ENCODE data around the gene PCIF1. TPM values are rescaled to one million over a fixed set of nuclear protein-coding genes. Genes with fewer than 3 reads are reported as not detected.
A peak's percentile ranks its signal among the peaks of the same experiment; 100 is the strongest.

PCIF1 gene
- total RNA-seq = 10 to 100 TPM; 22.2 to 41.4 (median 32.5) TPM
- 10 to 100 TPM; 21.0 to 25.1 (median 21.1) TPM for polyA plus RNA-seq
- long read RNA-seq, donor 1, partial matches to known transcripts = 0 of 5 reads
- long read RNA-seq, donor 1, other reads (novel, unspliced or antisense) = 0 of 5 reads
- long read RNA-seq, donor 2, partial matches to known transcripts = 0 of 6 reads
- long read RNA-seq, donor 2, other reads (novel, unspliced or antisense) = 0 of 6 reads
- long read RNA-seq, donor 3, partial matches to known transcripts = 0 of 2 reads
- long read RNA-seq, donor 3, other reads (novel, unspliced or antisense) = 0 of 2 reads
- long read RNA-seq, donor 4 = 0 reads
- long read RNA-seq, donor 5, partial matches to known transcripts = 6 of 11 reads
- long read RNA-seq, donor 5, other reads (novel, unspliced or antisense) = 0 of 11 reads
- long read RNA-seq, donor 6, transcript PCIF1-201 (17 exons, 2,747 nt) = major isoform, 11 of 43 reads
- long read RNA-seq, donor 6, transcript PCIF1-203 (2 exons, 627 nt) = minor isoform, 5 of 43 reads
- long read RNA-seq, donor 6, partial matches to known transcripts = 27 of 43 reads
- long read RNA-seq, donor 6, other reads (novel, unspliced or antisense) = 0 of 43 reads
- long read RNA-seq, donor 7, partial matches to known transcripts = 6 of 13 reads
- long read RNA-seq, donor 7, other reads (novel, unspliced or antisense) = 0 of 13 reads
- long read RNA-seq, donor 8, partial matches to known transcripts = 0 of 2 reads
- long read RNA-seq, donor 8, other reads (novel, unspliced or antisense) = 0 of 2 reads
- long read RNA-seq, donor 9, partial matches to known transcripts = 11 of 16 reads
- long read RNA-seq, donor 9, other reads (novel, unspliced or antisense) = 0 of 16 reads
- long read RNA-seq, donor 10, partial matches to known transcripts = 0 of 3 reads
- long read RNA-seq, donor 10, other reads (novel, unspliced or antisense) = 0 of 3 reads

GRCh38 chr20:45934586-45935415, at the start of gene PCIF1:
TSS of gene PCIF1 (plus strand) at chr20:45934683. CDS start at chr20:45939000, 4,317 bp downstream.
- WGBS, 5 donors = 0% methylated on average over 10 to 99 of the region's 102 CpGs
- H3K36me3 ChIP-seq = peaks cover 21 to 28% (median 28%) of the 10 kb centered on the region in 4 donors
- no peaks in the 10 kb centered on the region for H3K9me3 ChIP-seq
- H3K27me3 ChIP-seq = no peaks in the 10 kb centered on the region
- DNase-seq = peak; percentile 99
- peaks cover 11 to 48% (median 31%) of the 10 kb centered on the region in 4 donors for H3K4me1 ChIP-seq
- intact Hi-C loops (cut with DNase I; ENCODE audit: low total_unique reads) = no loop called here
- H3K4me3 ChIP-seq = peak within 1 kb of the TSS; percentile 73 to 100 (median 99)
- TF ChIP-seq POLR2AphosphoS5 (IDR thresholded peaks at IDR 0.05) = peak; percentile 98 to 100 (median 99)
- no peak for TF ChIP-seq EP300 (IDR thresholded peaks at IDR 0.05)
- TF ChIP-seq, protein P1, sequence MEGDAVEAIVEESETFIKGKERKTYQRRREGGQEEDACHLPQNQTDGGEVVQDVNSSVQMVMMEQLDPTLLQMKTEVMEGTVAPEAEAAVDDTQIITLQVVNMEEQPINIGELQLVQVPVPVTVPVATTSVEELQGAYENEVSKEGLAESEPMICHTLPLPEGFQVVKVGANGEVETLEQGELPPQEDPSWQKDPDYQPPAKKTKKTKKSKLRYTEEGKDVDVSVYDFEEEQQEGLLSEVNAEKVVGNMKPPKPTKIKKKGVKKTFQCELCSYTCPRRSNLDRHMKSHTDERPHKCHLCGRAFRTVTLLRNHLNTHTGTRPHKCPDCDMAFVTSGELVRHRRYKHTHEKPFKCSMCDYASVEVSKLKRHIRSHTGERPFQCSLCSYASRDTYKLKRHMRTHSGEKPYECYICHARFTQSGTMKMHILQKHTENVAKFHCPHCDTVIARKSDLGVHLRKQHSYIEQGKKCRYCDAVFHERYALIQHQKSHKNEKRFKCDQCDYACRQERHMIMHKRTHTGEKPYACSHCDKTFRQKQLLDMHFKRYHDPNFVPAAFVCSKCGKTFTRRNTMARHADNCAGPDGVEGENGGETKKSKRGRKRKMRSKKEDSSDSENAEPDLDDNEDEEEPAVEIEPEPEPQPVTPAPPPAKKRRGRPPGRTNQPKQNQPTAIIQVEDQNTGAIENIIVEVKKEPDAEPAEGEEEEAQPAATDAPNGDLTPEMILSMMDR (IDR thresholded peaks at IDR 0.05) = peak in 1 of 7 experiments; percentile 12
- TF ChIP-seq POLR2A (IDR thresholded peaks at IDR 0.05) = peak in 2 of 4 donors; percentile 67 to 83
- peak within 1 kb of the TSS; percentile 100 for H3K27ac ChIP-seq

GRCh38 chr20:45886590-45887345, 47.7 kb upstream of the PCIF1 start:
- DNase-seq = no peak
- intact Hi-C loops (cut with DNase I; ENCODE audit: low total_unique reads) = no loop called here
- no peak overlapping the region for H3K4me3 ChIP-seq
- WGBS, 5 donors = 83 to 93% (median 91%) methylated on average over 7 to 19 of the region's 19 CpGs
- no peaks in the 10 kb centered on the region for H3K27me3 ChIP-seq
- TF ChIP-seq, protein P1 (IDR thresholded peaks at IDR 0.05) = no peak
- no peak for TF ChIP-seq EP300 (IDR thresholded peaks at IDR 0.05)
- no peak for TF ChIP-seq POLR2A (IDR thresholded peaks at IDR 0.05)
- TF ChIP-seq POLR2AphosphoS5 (IDR thresholded peaks at IDR 0.05) = no peak
- peaks cover 13 to 64% (median 53%) of the 10 kb centered on the region in 4 donors for H3K36me3 ChIP-seq
- H3K9me3 ChIP-seq = no peaks in the 10 kb centered on the region
- H3K27ac ChIP-seq = no peak overlapping the region
- H3K4me1 ChIP-seq = peaks cover 15 to 64% (median 45%) of the 10 kb centered on the region in 4 donors

- Histone ChIP-seq H3K9me3 (no peaks in the 10 kb centered on the region), H3K4me3 (no peak within 1 kb of the TSS), H3K4me1 (peaks cover 19 to 64% (median 45%) of the 10 kb centered on the region in 4 donors), H3K27ac (no peak within 1 kb of the TSS), H3K36me3 (peaks cover 13 to 64% (median 53%) of the 10 kb centered on the region in 4 donors), H3K27me3 (no peaks in the 10 kb centered on the region)
- intact Hi-C loops (cut with DNase I; ENCODE audit: low total_unique reads) = no loop called here
- no peak for DNase-seq
- TF ChIP-seq EP300 (IDR thresholded peaks at IDR 0.05) = no peak
- TF ChIP-seq, protein P1 (IDR thresholded peaks at IDR 0.05) = no peak
- TF ChIP-seq POLR2AphosphoS5 (IDR thresholded peaks at IDR 0.05) = no peak
- TF ChIP-seq POLR2A (IDR thresholded peaks at IDR 0.05) = no peak
- 87 to 93% (median 90%) methylated on average over 8 of the region's 8 CpGs for whole genome bisulfite sequencing, 5 donors
Observed at GRCh38 chr20:45887346-45887715, 47.2 kb upstream of the PCIF1 start, which contains the start of gene SPATA25. TSS of gene SPATA25 (minus strand) at chr20:45887622. CDS start at chr20:45887590, 32 bp downstream.
